ENCODE results near the gene KIAA0319L.

DNA sequence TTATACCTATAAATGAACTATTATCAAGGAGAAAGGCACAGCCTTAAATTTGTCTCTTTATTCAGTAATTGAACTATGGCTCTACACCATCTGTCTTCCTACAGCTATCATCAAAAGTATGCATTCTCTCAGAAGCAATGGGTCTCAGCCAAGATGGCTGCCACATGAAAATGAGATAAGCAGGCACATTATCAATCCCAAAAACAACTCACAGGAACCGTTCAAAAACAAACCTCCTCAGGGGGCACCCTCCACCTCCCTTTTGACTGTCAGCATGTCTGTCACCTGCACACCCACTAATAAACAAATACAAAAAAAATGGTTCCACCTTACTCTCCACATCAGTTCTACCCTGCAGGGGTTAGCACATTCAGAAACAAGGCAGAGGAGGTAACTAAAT is 23.6 kb downstream of the KIAA0319L start:
- TF ChIP-seq CTCF (IDR thresholded peaks at IDR 0.05; ENCODE audit: poor library complexity, severe bottlenecking) (no peak), TAF1 (IDR thresholded peaks at IDR 0.05; ENCODE audit: low read depth) (no peak), EP300 (conservative IDR thresholded peaks at IDR 0.05; ENCODE audit: poor library complexity, severe bottlenecking) (no peak), POLR2AphosphoS5 (IDR thresholded peaks at IDR 0.05) (no peak)
